ENCODE measurements around the gene MYH6. TPM values are rescaled to one million over a fixed set of nuclear protein-coding genes. Genes with fewer than 3 reads are reported as not detected.

The MYH6 gene
- total RNA-seq, 4 donors from 2014 or later, result not detected

DNA sequence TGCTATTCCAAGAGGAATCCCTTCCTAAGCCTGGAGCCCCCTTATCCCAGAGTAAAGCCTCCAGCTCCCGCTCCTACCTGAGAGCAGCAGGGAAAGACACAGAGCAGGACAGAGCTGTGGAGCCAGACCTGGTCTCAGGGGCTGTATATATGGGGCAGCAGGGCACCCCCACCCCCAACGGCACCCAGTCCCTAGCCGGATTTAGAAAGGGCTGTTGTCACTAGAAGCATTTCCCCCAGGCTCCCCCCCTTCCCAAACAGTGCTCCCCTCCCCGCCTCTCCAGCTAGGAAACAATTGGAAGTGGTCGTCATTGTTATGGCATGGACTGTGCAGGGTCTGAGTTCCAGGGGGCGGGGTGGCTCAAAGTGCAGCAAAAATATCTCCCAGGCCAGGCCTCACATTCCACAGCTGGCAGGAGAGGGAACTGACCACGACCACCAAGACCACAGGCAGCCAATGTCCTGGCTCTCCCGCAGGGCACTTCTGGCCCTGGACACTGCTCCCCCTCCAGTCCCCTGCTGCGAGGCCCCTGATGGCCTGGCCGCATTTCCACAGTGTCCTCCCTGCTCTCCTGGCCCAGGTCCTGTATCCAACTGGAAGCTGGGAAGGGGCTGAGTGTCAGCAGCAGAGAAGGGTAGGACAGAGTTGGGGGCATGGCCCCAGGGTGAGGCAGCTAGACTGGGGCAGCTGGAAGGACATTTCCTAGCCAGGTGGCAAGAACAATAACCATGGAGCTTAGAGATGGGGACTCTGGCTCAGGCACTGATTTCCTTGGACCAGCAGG lies 27.7 kb upstream of the MYH6 start, which contains the start of gene MYH7:
TSS of gene MYH7 (minus strand) at position 118 of the 784 bp plus-strand sequence. CDS start 1,928 bp downstream, outside the sequence.
- no peaks in the 10 kb centered on the region for H3K4me1 ChIP-seq
- no peak within 1 kb of the TSS for H3K4me3 ChIP-seq
- no peaks in the 10 kb centered on the region for H3K27me3 ChIP-seq
- no peak for DNase-seq
- no peak within 1 kb of the TSS for H3K27ac ChIP-seq
- no peaks in the 10 kb centered on the region for H3K9me3 ChIP-seq
- TF ChIP-seq CTCF (IDR thresholded peaks at IDR 0.05) (no peak), POLR2A (IDR thresholded peaks at IDR 0.05) (no peak)
- WGBS, 2 donors, result 23 to 73% methylated on average over 3 to 5 of the region's 10 CpGs
- H3K36me3 ChIP-seq, result no peaks in the 10 kb centered on the region
- intact Hi-C loops (cut with DNase I), result no loop called here

DNA sequence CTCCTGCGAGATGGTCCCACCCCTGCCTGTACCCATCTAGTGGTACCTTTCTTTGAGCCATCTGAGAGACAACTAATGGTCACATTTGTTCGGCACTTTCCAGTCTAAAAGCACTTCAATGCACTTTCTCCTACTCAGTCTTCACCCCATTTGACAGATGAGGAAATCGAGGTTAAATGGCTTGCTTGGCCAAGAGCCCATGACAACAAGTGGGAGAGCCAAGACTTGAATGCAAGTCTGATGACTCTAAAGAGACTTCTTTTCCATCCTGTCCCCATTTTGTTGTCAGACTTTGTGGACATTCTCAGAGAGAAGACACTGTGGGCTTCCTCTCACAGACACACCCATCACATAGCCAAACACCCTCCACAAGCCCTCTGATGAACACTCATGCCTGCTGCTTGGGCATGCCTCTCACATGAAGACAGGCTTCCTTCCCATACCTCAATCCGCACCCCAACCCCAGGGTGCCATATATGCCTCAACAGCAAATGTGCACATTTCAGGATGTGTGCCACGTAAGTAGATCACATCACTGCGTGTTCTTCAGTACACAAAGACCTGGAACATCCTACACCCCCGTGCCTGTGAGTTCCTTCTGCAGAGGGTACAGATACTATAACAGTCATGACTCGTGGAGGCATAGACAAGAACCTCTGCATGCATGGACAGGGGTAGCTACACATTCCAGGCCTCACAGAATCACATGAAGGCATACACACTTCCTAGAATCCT lies 26.6 kb upstream of the MYH6 start:
- Histone ChIP-seq H3K9me3 (no peaks in the 10 kb centered on the region), H3K4me1 (no peaks in the 10 kb centered on the region), H3K4me3 (no peak overlapping the region), H3K27ac (no peak overlapping the region), H3K27me3 (no peaks in the 10 kb centered on the region), H3K36me3 (no peaks in the 10 kb centered on the region)
- intact Hi-C loops (cut with DNase I), result no loop called here
- no peak for DNase-seq
- TF ChIP-seq POLR2A (IDR thresholded peaks at IDR 0.05) (no peak), CTCF (IDR thresholded peaks at IDR 0.05) (no peak)
- 71 to 72% methylated on average over 7 to 8 of the region's 8 CpGs for WGBS, 2 donors

GRCh38 chr14:23433457-23433856 lies 25.4 kb upstream of the MYH6 start:
- Histone ChIP-seq H3K27me3 (no peaks in the 10 kb centered on the region), H3K4me1 (no peaks in the 10 kb centered on the region), H3K36me3 (no peaks in the 10 kb centered on the region), H3K4me3 (no peak overlapping the region), H3K9me3 (no peaks in the 10 kb centered on the region), H3K27ac (no peak overlapping the region)
- intact Hi-C loops (cut with DNase I), result no loop called here
- no peak for DNase-seq
- WGBS, 2 donors, result 67 to 82% methylated on average over 3 to 10 of the region's 10 CpGs
- TF ChIP-seq CTCF (IDR thresholded peaks at IDR 0.05) (no peak), POLR2A (IDR thresholded peaks at IDR 0.05) (no peak)

- intact Hi-C loops (cut with DNase I), result no loop called here
- no peaks in the 10 kb centered on the region for H3K27me3 ChIP-seq
- 74 to 91% methylated on average over 9 to 10 of the region's 10 CpGs for WGBS, 2 donors
- H3K4me1 ChIP-seq, result no peaks in the 10 kb centered on the region
- no peak for DNase-seq
- no peaks in the 10 kb centered on the region for H3K36me3 ChIP-seq
- H3K27ac ChIP-seq, result no peak overlapping the region
- no peaks in the 10 kb centered on the region for H3K9me3 ChIP-seq
- no peak overlapping the region for H3K4me3 ChIP-seq
- TF ChIP-seq POLR2A (IDR thresholded peaks at IDR 0.05), result no peak
- TF ChIP-seq CTCF (IDR thresholded peaks at IDR 0.05), result no peak
Observed at GRCh38 chr14:23432946-23433345, 24.9 kb upstream of the MYH6 start.

All from esophagus squamous epithelium (tissue), 5 donors.